Bronchial epithelial cell (primary cell): ENCODE results near the gene GTF2F1. TPM values are rescaled to one million over a fixed set of nuclear protein-coding genes. Genes with fewer than 3 reads are reported as not detected.
"Not testable (repeated sequence)": the region's sequence is repeated elsewhere in the genome, so short reads cannot be mapped to it uniquely, and the experiment has no call there.

Source experiments
- DNase-seq: peaks from one replicate; pipeline ENCODE4 v3.0.0-alpha.2; 2010; ENCODE audit warnings: low read depth
- FAIRE-seq: peaks from 2 replicates; lab custom pipeline; 2011; peaks lifted over from hg19 to GRCh38; lab: Jason Lieb, UNC
- H3K27me3 ChIP-seq: 2 replicates; pipeline ENCODE4 v1.5.1; 2011; ENCODE audit warnings: low read length; ENCODE audit not compliant: control insufficient read depth, insufficient read depth
- H3K36me3 ChIP-seq: 2 replicates; pipeline ENCODE4 v1.5.1; 2011; ENCODE audit warnings: low read length; ENCODE audit not compliant: control insufficient read depth, insufficient read depth
- H3K4me3 ChIP-seq: 2 replicates; pipeline ENCODE4 v1.5.1; 2011; ENCODE audit warnings: mild to moderate bottlenecking, low read depth, low read length, control low read depth
- total RNA-seq: library from RNA; depleted of rRNA; stranded (reverse); fragments of >200 nt; gene quantifications from 2 replicates; pipeline ENCODE4 v1.2.1, GENCODE V29; 2014
- TF ChIP-seq, protein P1 (sequence below): IDR thresholded peaks from 2 replicates; pipeline ENCODE4 v1.5.1; 2011; ENCODE audit warnings: mild to moderate bottlenecking, moderate library complexity, low read length, control low read depth, inconsistent platforms; ENCODE audit not compliant: insufficient read depth, severe bottlenecking

The GTF2F1 gene
- total RNA-seq, 1 donor from 2014 or later = 52.7 TPM

DNA sequence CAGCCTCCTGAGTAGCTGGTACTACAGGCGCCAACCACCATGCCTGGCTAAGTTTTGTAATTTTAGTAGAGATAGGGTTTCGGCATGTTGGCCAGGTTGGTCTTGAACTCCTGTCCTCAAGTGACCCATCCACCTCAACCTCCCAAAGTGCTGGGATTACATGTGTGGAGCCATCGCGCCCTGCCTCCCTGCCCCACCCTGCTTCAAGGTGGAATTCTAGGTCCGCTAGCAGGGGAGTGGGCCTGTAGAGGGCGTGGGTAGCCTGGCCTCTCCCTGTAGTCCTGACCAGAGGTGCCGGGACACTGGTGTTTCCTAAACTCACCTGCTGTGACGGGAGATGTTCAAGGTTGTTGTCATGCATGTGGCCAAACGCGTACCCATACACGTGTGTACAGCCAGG, 40.2 kb upstream of the GTF2F1 start:
- Histone ChIP-seq H3K27me3 (no peaks in the 10 kb centered on the region), H3K36me3 (no peaks in the 10 kb centered on the region), H3K4me3 (no peak overlapping the region)
- TF ChIP-seq, protein P1, sequence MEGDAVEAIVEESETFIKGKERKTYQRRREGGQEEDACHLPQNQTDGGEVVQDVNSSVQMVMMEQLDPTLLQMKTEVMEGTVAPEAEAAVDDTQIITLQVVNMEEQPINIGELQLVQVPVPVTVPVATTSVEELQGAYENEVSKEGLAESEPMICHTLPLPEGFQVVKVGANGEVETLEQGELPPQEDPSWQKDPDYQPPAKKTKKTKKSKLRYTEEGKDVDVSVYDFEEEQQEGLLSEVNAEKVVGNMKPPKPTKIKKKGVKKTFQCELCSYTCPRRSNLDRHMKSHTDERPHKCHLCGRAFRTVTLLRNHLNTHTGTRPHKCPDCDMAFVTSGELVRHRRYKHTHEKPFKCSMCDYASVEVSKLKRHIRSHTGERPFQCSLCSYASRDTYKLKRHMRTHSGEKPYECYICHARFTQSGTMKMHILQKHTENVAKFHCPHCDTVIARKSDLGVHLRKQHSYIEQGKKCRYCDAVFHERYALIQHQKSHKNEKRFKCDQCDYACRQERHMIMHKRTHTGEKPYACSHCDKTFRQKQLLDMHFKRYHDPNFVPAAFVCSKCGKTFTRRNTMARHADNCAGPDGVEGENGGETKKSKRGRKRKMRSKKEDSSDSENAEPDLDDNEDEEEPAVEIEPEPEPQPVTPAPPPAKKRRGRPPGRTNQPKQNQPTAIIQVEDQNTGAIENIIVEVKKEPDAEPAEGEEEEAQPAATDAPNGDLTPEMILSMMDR = no peak
- FAIRE-seq (no peak), DNase-seq (no peak)

DNA sequence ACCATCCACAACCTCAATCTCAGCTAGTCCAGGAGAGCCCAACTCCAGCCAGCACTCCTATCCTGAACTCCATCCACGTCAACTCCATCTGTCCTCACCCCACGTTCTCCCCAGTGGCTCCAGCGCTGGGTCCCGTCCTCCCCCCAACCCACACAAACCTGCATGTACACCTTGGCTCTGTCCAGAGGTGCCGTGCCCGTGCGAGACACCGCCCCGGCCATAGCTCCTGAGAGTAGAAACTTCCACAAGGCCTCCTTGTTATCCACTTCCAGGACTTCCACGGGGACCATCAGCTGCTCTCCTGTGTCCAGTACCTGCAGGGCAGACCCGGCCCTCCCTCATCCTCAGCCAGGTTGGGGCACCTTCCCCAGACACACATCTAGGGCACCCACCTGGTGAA, 38.9 kb upstream of the GTF2F1 start:
- DNase-seq (no peak), FAIRE-seq (no peak)
- Histone ChIP-seq H3K4me3 (no peak overlapping the region), H3K27me3 (no peaks in the 10 kb centered on the region), H3K36me3 (no peaks in the 10 kb centered on the region)
- TF ChIP-seq, protein P1 = no peak

DNA sequence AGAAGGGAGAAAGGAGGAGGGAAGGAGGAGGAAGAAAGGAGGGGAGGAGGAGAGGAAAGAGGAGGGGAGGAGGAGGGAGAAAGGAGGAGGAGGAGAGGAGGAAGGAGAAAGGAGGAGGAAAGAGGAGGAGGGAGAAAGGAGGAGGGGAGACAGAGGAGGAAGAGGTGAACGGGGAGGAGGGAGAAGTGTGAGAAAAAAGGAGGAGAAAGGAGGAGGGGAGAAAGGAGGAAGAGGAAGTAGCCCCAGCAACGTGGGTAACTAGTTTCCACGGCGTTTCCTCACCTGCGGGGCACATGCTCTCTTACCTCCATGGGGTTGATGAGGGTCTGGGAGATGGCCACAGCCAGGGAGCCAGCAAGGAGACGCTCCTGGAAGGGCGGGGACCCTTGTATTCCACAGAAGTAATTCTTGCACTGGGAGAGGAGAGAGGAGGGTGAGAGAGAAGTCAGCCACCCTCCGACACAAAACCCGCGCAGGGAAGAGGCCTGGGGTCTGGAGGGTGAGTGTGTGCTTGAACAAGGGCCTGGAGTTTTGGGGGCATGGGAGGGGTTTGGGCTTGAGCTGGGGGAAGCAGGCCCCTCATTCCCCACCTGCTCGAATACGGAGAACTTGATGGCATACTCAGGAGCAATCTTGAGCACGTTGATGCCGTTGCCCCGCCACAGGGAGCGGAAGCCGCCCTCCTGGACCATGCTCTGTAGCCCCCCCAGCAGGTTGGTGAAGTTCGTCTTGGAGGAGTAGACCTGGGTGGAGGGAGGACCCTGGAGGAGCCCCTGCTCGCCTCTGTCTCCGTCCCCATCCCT, 36.7 kb upstream of the GTF2F1 start:
- FAIRE-seq (no peak), DNase-seq (no peak)
- no peaks in the 10 kb centered on the region for H3K27me3 ChIP-seq
- TF ChIP-seq, protein P1 = no peak
- no peaks in the 10 kb centered on the region for H3K36me3 ChIP-seq
- H3K4me3 ChIP-seq = no peak overlapping the region

DNA sequence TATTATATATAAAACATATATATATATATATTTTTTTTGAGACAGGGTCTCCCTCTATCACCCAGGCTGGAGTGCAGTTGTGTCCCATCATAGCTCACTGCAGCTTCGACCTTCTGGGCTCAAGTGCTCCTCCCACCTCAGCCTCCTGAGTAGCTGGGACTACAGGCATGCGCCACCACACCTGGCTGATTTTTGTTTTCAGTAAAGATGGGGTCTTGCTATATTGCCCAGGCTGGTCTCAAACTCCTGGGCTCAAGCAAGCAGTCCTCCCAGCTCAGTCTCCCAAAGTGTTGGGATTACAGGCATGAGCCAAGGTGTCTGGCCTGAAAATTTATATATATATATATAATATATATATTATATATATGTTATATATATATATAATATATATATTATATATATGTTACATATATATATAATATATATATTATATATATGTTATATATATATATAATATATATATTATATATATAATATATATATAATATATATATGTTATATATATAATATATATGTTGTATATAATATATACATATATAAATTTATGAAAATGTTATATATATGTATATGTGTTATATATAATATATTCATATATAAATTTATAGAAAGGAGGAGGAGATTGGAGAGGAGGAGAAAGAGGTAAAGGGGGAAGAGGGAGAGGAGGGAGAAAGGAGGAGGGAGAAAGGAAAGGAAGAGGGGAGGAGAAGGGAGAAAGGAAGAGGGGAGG, 35.9 kb upstream of the GTF2F1 start:
- H3K27me3 ChIP-seq, H3K4me3 ChIP-seq, FAIRE-seq, H3K36me3 ChIP-seq, DNase-seq: not testable (repeated sequence)

DNA sequence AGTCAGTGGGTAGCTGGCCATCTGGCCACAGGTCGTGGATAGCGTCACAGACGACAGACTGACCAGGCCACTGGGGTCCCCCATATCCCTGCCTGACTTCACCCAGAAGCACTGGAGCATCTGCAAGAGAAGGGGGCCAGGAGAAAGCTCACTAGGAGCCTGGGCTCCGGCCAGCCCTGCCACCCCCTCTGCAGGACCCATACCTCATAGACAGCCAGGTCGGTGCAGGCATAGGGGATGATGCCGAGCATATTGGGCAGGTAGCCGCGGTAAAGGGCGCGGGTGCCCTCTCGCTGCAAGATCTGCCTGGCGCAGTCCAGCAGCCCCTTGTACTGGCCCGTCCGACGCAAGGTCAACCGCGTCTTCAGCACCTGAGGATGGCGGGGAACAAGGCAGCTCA, 34.2 kb upstream of the GTF2F1 start:
- DNase-seq = no peak

More for the DNA sequence above, 34.2 kb upstream of the GTF2F1 start:
- FAIRE-seq = no peak
- Histone ChIP-seq H3K4me3 (no peak overlapping the region), H3K27me3 (no peaks in the 10 kb centered on the region), H3K36me3 (no peaks in the 10 kb centered on the region)
- TF ChIP-seq, protein P1 = no peak
